Measurements from ENCODE around the gene OR3A3. TPM values are rescaled to one million over a fixed set of nuclear protein-coding genes. Genes with fewer than 3 reads are reported as not detected.

The OR3A3 gene
- total and polyA plus RNA-seq, 2 of the 8 experiments (the other 6 are each of a cell fraction or from before 2014, with no cell fraction given): not detected

DNA sequence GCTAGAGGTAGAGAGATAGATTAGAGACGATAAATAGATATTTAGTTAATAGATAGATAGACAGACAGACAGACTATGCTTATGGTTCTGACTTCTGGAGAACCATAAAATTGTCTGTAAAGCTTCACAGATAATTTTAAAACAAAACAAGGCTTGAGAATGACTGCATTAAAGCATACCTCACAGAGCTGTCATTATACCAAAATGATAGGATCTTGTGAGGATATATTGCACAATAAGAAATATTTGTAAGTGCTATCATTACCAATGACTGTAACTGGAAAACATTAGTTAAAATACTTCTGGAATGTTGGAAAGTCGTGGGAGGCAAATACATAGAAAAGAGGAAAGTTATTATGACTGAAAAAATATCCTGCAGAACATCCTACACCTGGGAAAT lies 9.4 kb upstream of the OR3A3 start:
- WGBS, 2 experiments (ENCODE audit: extremely low coverage in 1 of 2, insufficient coverage in 1 of 2, insufficient read length in 1 of 2, insufficient replicate concordance in 2 of 2, low coverage in 1 of 2, low lambda C conversion rate in 2 of 2, missing lambda C conversion rate in 1 of 2): 61 to 100% methylated on average over 1 to 2 of the region's 2 CpGs
- no peak overlapping the region for H3K14ac ChIP-seq (ENCODE audit: insufficient read length)
- POLR2A ChIA-PET (ENCODE audit: partially characterized antibody): no interaction called here

More for the DNA sequence above, 9.4 kb upstream of the OR3A3 start:
- Histone ChIP-seq H3K18ac (ENCODE audit: extremely low read depth, low read length) (no peak overlapping the region), H4K5ac (ENCODE audit: insufficient read length, low read depth, low read length) (no peak overlapping the region), H3K27me3 (replicated peaks in 1 of 4; ENCODE audit: control insufficient read depth in 3 of 4, extremely low read depth in 1 of 4, insufficient read depth in 3 of 4, low read length in 3 of 4) (no peaks in the 10 kb centered on the region), H2BK120ac (replicated peaks; ENCODE audit: low read depth, low read length) (no peak overlapping the region), H3K23me2 (ENCODE audit: low read depth, low read length) (no peaks in the 10 kb centered on the region; the same call in 1 of the 2 replicates), H3K79me2 (ENCODE audit: control insufficient read depth in 1 of 2, insufficient read depth in 2 of 2, low read length in 2 of 2) (no peaks in the 10 kb centered on the region), H4K8ac (ENCODE audit: extremely low read depth, insufficient read depth, low read length) (no peak overlapping the region), H3K56ac (replicated peaks; ENCODE audit: insufficient read length, low read depth, low read length) (no peak overlapping the region), H2AFZ (ENCODE audit: low read length) (no peak overlapping the region), H3K36me3 (ENCODE audit: control insufficient read depth in 2 of 4, insufficient read depth in 4 of 4, low read length in 3 of 4) (no peaks in the 10 kb centered on the region), H3K4me3 (ENCODE audit: extremely low read depth in 1 of 4, insufficient read depth in 2 of 4, low read depth in 3 of 4, low read length in 4 of 4) (no peak overlapping the region), H3K4me2 (ENCODE audit: insufficient read depth in 1 of 2, low read depth in 2 of 2, low read length in 2 of 2) (no peak overlapping the region), H2AK5ac (ENCODE audit: low read depth, low read length) (no peak overlapping the region), H3K9ac (replicated peaks in 1 of 4; ENCODE audit: extremely low read depth in 1 of 4, low read depth in 3 of 4, low read length in 3 of 4) (no peak overlapping the region), H3K4me1 (replicated peaks in 1 of 4; ENCODE audit: control insufficient read depth in 3 of 4, insufficient read depth in 4 of 4, low read length in 3 of 4) (no peaks in the 10 kb centered on the region), H3K9me3 (ENCODE audit: insufficient read depth in 2 of 2, low read depth in 1 of 2, low read length in 1 of 2) (peaks cover 16 to 27% of the 10 kb centered on the region in 2 experiments), H2BK12ac (ENCODE audit: low read depth, low read length) (no peak overlapping the region), H3K27ac (ENCODE audit: low read depth, low read length) (no peak overlapping the region), H4K20me1 (replicated peaks in 1 of 2; ENCODE audit: control insufficient read depth in 1 of 2, insufficient read depth in 2 of 2, low read length in 2 of 2) (no peaks in the 10 kb centered on the region), H2BK20ac (ENCODE audit: low read length) (no peak overlapping the region), H4K91ac (replicated peaks; ENCODE audit: insufficient read length, low read length) (no peak overlapping the region), H2BK15ac (ENCODE audit: low read length) (no peak overlapping the region), H3K23ac (ENCODE audit: insufficient read length) (no peak overlapping the region), H3K4ac (replicated peaks; ENCODE audit: insufficient read length, low read depth, low read length) (no peak overlapping the region), H3K79me1 (ENCODE audit: low read depth, low read length) (no peaks in the 10 kb centered on the region), H2BK5ac (ENCODE audit: low read depth, low read length) (no peak overlapping the region)
- no peak for DNase-seq (ENCODE audit: low read depth in 1 of 2, low spot score in 2 of 2)
- CTCF ChIA-PET (ENCODE audit: partially characterized antibody): no interaction called here
- no peak for FAIRE-seq
- TF ChIP-seq SIRT6 (IDR thresholded peaks at IDR 0.05; ENCODE audit: low read length): no peak
- no peak for TF ChIP-seq EZH2 (IDR thresholded peaks at IDR 0.05; ENCODE audit: low read depth, low read length, severe bottlenecking)
- no peak for TF ChIP-seq RFX5 (IDR thresholded peaks at IDR 0.05; ENCODE audit: borderline replicate concordance, low read depth, low read length)
- TF ChIP-seq CEBPB (IDR thresholded peaks at IDR 0.05; ENCODE audit: low read depth, low read length): no peak
- TF ChIP-seq, protein P1, sequence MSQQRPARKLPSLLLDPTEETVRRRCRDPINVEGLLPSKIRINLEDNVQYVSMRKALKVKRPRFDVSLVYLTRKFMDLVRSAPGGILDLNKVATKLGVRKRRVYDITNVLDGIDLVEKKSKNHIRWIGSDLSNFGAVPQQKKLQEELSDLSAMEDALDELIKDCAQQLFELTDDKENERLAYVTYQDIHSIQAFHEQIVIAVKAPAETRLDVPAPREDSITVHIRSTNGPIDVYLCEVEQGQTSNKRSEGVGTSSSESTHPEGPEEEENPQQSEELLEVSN (IDR thresholded peaks at IDR 0.05): no peak
- TF ChIP-seq MAFK (IDR thresholded peaks at IDR 0.05; ENCODE audit: low read depth, low read length): no peak
- no peak for TF ChIP-seq BRCA1 (IDR thresholded peaks at IDR 0.05; ENCODE audit: low read depth, low read length)
